ENCODE results near the gene HGS. TPM values are rescaled to one million over a fixed set of nuclear protein-coding genes. Genes with fewer than 3 reads are reported as not detected.

Gene HGS
- total and polyA plus RNA-seq, 2 of the 8 experiments (the other 6 are each of a cell fraction or from before 2014, with no cell fraction given) = 80.8 to 99.7 TPM

DNA sequence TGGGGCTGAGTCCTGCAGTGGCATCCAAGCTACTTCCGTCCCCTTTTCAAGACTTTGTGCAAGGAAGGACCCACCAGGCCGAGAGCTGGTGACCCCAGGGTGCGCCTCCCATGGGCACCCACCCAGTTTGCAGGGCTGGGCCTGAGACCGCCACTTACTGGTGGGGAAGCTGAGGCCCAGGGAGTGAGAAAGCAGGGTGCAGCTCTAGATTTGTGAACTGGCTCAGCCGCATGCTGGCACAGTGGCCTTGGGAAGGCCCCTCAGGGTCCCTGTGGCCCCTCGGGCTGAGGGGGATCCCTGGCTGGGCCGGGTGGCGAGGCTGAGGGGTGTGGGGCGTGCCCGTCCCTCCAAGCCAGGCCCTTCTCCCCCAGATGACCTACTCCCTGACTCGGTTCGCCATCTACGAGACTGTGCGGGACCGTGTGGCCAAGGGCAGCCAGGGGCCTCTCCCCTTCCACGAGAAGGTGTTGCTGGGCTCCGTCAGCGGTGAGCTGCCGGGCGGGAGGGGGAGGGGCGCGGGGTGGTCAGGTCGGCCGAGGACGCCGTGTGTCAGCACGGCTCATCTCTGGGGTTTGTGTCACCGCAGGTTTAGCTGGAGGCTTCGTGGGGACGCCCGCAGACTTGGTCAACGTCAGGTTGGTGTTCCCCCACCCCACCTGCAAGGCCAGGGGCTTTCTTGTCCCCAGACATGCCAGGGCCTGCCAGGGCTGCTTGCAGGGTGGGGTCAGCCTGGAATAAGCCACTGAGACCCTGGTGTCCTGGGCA, 31.5 kb downstream of the HGS start:
- no peak overlapping the region; a peak in 1 of 7 replicates for H3K9ac ChIP-seq (replicated peaks in 1 of 4; ENCODE audit: extremely low read depth in 1 of 4, low read depth in 3 of 4, low read length in 3 of 4)
- H3K27me3 ChIP-seq (replicated peaks in 1 of 4; ENCODE audit: control insufficient read depth in 3 of 4, extremely low read depth in 1 of 4, insufficient read depth in 3 of 4, low read length in 3 of 4) = no peaks in the 10 kb centered on the region; a peak in 2 of 7 replicates
- CTCF ChIA-PET (ENCODE audit: partially characterized antibody) = interaction anchor here (0.6 to 2.5 kb wide), 11 partner anchors 10 to 154 kb away, joined by 3 to 13 read pairs (median 4); partner anchors contain the start of gene MRPL12
- H3K4me1 ChIP-seq (replicated peaks in 1 of 4; ENCODE audit: control insufficient read depth in 3 of 4, insufficient read depth in 4 of 4, low read length in 3 of 4) = peaks cover 0 to 21% (median 16%) of the 10 kb centered on the region in 4 experiments; a peak in 5 of 7 replicates
- no peaks in the 10 kb centered on the region for H3K9me3 ChIP-seq (ENCODE audit: insufficient read depth in 2 of 2, low read depth in 1 of 2, low read length in 1 of 2)
- H3K79me1 ChIP-seq (ENCODE audit: low read depth, low read length) = peaks cover 8% of the 10 kb centered on the region; the same call in 1 of the 2 replicates
- no peak overlapping the region for H2AFZ ChIP-seq (ENCODE audit: low read length)
- no peak overlapping the region for H4K5ac ChIP-seq (ENCODE audit: insufficient read length, low read depth, low read length)
- POLR2A ChIA-PET (ENCODE audit: partially characterized antibody) = interaction anchor here (0.8 to 25.9 kb wide), 6 partner anchors 7 to 216 kb away, joined by 3 to 436 read pairs (median 176); partner anchors contain the start of genes ARL16, HGS, MRPL12 and SLC25A10
- peaks cover 20% of the 10 kb centered on the region for H3K23me2 ChIP-seq (ENCODE audit: low read depth, low read length)
- no peak overlapping the region for H3K4me3 ChIP-seq (ENCODE audit: extremely low read depth in 1 of 4, insufficient read depth in 2 of 4, low read depth in 3 of 4, low read length in 4 of 4)
- H3K4ac ChIP-seq (replicated peaks; ENCODE audit: insufficient read length, low read depth, low read length) = no peak overlapping the region
- DNase-seq (ENCODE audit: low read depth in 1 of 2, low spot score in 2 of 2) = no peak
- no peak overlapping the region for H2AK5ac ChIP-seq (ENCODE audit: low read depth, low read length)
- no peak overlapping the region for H2BK15ac ChIP-seq (ENCODE audit: low read length)
- no peak overlapping the region for H2BK12ac ChIP-seq (ENCODE audit: low read depth, low read length)
- H2BK20ac ChIP-seq (ENCODE audit: low read length) = no peak overlapping the region
- H4K20me1 ChIP-seq (replicated peaks in 1 of 2; ENCODE audit: control insufficient read depth in 1 of 2, insufficient read depth in 2 of 2, low read length in 2 of 2) = peaks cover 3 to 10% of the 10 kb centered on the region in 2 experiments
- no peak overlapping the region for H3K56ac ChIP-seq (replicated peaks; ENCODE audit: insufficient read length, low read depth, low read length)
- no peak overlapping the region for H3K27ac ChIP-seq (ENCODE audit: low read depth, low read length)
- 94% methylated on average over 23 of the region's 32 CpGs; no CpG with 5 or more reads in 1 of the 2 experiments for WGBS, 2 experiments (ENCODE audit: extremely low coverage in 1 of 2, insufficient coverage in 1 of 2, insufficient read length in 1 of 2, insufficient replicate concordance in 2 of 2, low coverage in 1 of 2, low lambda C conversion rate in 2 of 2, missing lambda C conversion rate in 1 of 2)
- no peak for FAIRE-seq
- H2BK120ac ChIP-seq (replicated peaks; ENCODE audit: low read depth, low read length) = no peak overlapping the region
- peaks cover 0 to 9% (median 0%) of the 10 kb centered on the region in 4 experiments; a peak in 3 of 8 replicates for H3K36me3 ChIP-seq (ENCODE audit: control insufficient read depth in 2 of 4, insufficient read depth in 4 of 4, low read length in 3 of 4)
- no peak overlapping the region for H3K18ac ChIP-seq (ENCODE audit: extremely low read depth, low read length)
- H4K91ac ChIP-seq (replicated peaks; ENCODE audit: insufficient read length, low read length) = peak overlapping the region; percentile 27
- TF ChIP-seq RBBP5 (IDR thresholded peaks at IDR 0.05; ENCODE audit: borderline replicate concordance, low read depth, low read length) (no peak), TAF7 (optimal IDR thresholded peaks at IDR 0.05; ENCODE audit: borderline replicate concordance, low read depth, low read length) (no peak)
- H3K4me2 ChIP-seq (ENCODE audit: insufficient read depth in 1 of 2, low read depth in 2 of 2, low read length in 2 of 2) = no peak overlapping the region
- H3K23ac ChIP-seq (ENCODE audit: insufficient read length) = no peak overlapping the region
- H3K79me2 ChIP-seq (ENCODE audit: control insufficient read depth in 1 of 2, insufficient read depth in 2 of 2, low read length in 2 of 2) = peaks cover 0 to 7% of the 10 kb centered on the region in 2 experiments; a peak in 1 of 4 replicates
- H3K14ac ChIP-seq (ENCODE audit: insufficient read length) = no peak overlapping the region
- H2BK5ac ChIP-seq (ENCODE audit: low read depth, low read length) = no peak overlapping the region
- peak overlapping the region; percentile 51; the same call in 1 of the 2 replicates for H4K8ac ChIP-seq (ENCODE audit: extremely low read depth, insufficient read depth, low read length)

Measured in H1 (cell line).